GM23338 (cell line): ENCODE measurements around the gene AZGP1. TPM values are rescaled to one million over a fixed set of nuclear protein-coding genes. Genes with fewer than 3 reads are reported as not detected.
"Not testable (repeated sequence)": the region's sequence is repeated elsewhere in the genome, so short reads cannot be mapped to it uniquely, and the experiment has no call there.

ENCODE experiments used
- ATAC-seq: fragments of 200-7000 bp; cut with Tn5 transposase; 3 replicates; pipeline ENCODE4 v1.9.1; 2020
- DNase-seq: peaks from one replicate; pipeline ENCODE4 v3.0.0-alpha.2; 2015; ENCODE audit warnings: low spot score
- H2AFZ ChIP-seq: fragments of 200-600 bp; sonication (generic); 2 replicates; pipeline ENCODE4 v1.8.0; 2016; ENCODE audit warnings: antibody characterized with exemption, mild to moderate bottlenecking, moderate library complexity
- H3F3A ChIP-seq: fragments of 200-600 bp; sonication (generic); replicated peaks from 2 replicates; pipeline ENCODE4 v1.8.0; 2017; ENCODE audit warnings: antibody characterized with exemption, mixed run types, low read depth
- H3K27ac ChIP-seq: fragments of 200-600 bp; sonication (generic); 2 replicates; pipeline ENCODE4 v1.6.1; 2016; ENCODE audit warnings: low read depth
- H3K27me3 ChIP-seq: fragments of 200-600 bp; sonication (generic); 2 replicates; pipeline ENCODE4 v1.8.0; 2016; ENCODE audit warnings: mild to moderate bottlenecking, mixed run types, moderate library complexity; ENCODE audit not compliant: insufficient read depth
- H3K36me3 ChIP-seq: fragments of 200-600 bp; sonication (generic); 2 replicates; pipeline ENCODE4 v1.8.0; 2016; ENCODE audit warnings: mild to moderate bottlenecking; ENCODE audit not compliant: insufficient read depth
- H3K4me1 ChIP-seq: fragments of 200-600 bp; sonication (generic); 2 replicates; pipeline ENCODE4 v1.8.0; 2016; ENCODE audit warnings: mild to moderate bottlenecking, moderate library complexity; ENCODE audit not compliant: insufficient read depth
- H3K4me2 ChIP-seq: fragments of 200-600 bp; sonication (generic); 2 replicates; pipeline ENCODE4 v1.7.1; 2017; ENCODE audit warnings: mixed run types
- H3K4me3 ChIP-seq: fragments of 200-600 bp; sonication (generic); 2 replicates; pipeline ENCODE4 v1.6.1; 2016; ENCODE audit warnings: mixed run types
- H3K79me2 ChIP-seq: fragments of 200-600 bp; sonication (generic); replicated peaks from 2 replicates; pipeline ENCODE4 v1.8.0; 2017; ENCODE audit warnings: mild to moderate bottlenecking; ENCODE audit not compliant: insufficient read depth
- H3K9me2 ChIP-seq: fragments of 200-600 bp; sonication (generic); 2 replicates; pipeline ENCODE4 v1.8.0; 2017; ENCODE audit not compliant: insufficient read depth
- H4K20me1 ChIP-seq: fragments of 200-600 bp; sonication (generic); replicated peaks from 2 replicates; pipeline ENCODE4 v1.8.0; 2017; ENCODE audit warnings: mild to moderate bottlenecking; ENCODE audit not compliant: insufficient read depth
- H3K27ac Mint-ChIP-seq: 2 replicates; pipeline ENCODE4 v1.8.0; 2020; ENCODE audit warnings: inconsistent platforms, mild to moderate bottlenecking, moderate library complexity, mixed read lengths
- H3K27me3 Mint-ChIP-seq: 3 replicates; pipeline ENCODE4 v1.8.0; 2022; ENCODE audit warnings: low read depth, mild to moderate bottlenecking, moderate library complexity, mixed read lengths, inconsistent platforms; ENCODE audit not compliant: insufficient read depth, poor library complexity
- H3K36me3 Mint-ChIP-seq: 3 replicates; pipeline ENCODE4 v1.8.0; 2021; ENCODE audit warnings: low read depth, mild to moderate bottlenecking, inconsistent platforms, moderate library complexity, mixed read lengths
- H3K4me1 Mint-ChIP-seq: 3 replicates; pipeline ENCODE4 v1.8.0; 2020; ENCODE audit warnings: mild to moderate bottlenecking, inconsistent platforms, mixed read lengths
- H3K4me3 Mint-ChIP-seq: 3 replicates; pipeline ENCODE4 v1.8.0; 2021; ENCODE audit warnings: moderate library complexity, mild to moderate bottlenecking, inconsistent platforms, mixed read lengths
- H3K9me3 Mint-ChIP-seq: 3 replicates; pipeline ENCODE4 v1.8.0; 2020; ENCODE audit warnings: moderate library complexity, mild to moderate bottlenecking, inconsistent platforms, mixed read lengths
- CREB1 ChIP-seq: fragments of 250-450 bp; sonication (Bioruptor Pico); IDR thresholded peaks from 2 replicates; pipeline ENCODE4 v1.5.0; 2020; ENCODE audit warnings: low read depth, mild to moderate bottlenecking, moderate library complexity
- CTCF ChIP-seq, 2 experiments: fragments of 200-600 bp in 1 of 2; sonication (generic) in 1 of 2; conservative IDR thresholded peaks; 2 replicates each; pipeline versions ENCODE4 v1.5.1 to v1.6.1; 2016 to 2017; ENCODE audit warnings: antibody characterized with exemption in 2 of 2, low read depth in 2 of 2, mild to moderate bottlenecking in 2 of 2, moderate library complexity in 1 of 2
- EZH2 ChIP-seq: fragments of 200-600 bp; sonication (generic); IDR thresholded peaks from one replicate; pipeline ENCODE4 v1.8.0; 2017; ENCODE audit warnings: antibody characterized with exemption, mild to moderate bottlenecking, low read depth; ENCODE audit not compliant: unreplicated experiment
- JUNB ChIP-seq: IDR thresholded peaks from one replicate; pipeline ENCODE4 v1.6.1; 2016; ENCODE audit warnings: antibody characterized with exemption; ENCODE audit not compliant: unreplicated experiment
- NANOG ChIP-seq: IDR thresholded peaks from 2 replicates; pipeline ENCODE4 v1.6.1; 2016; ENCODE audit warnings: antibody characterized with exemption, borderline replicate concordance
- STAT1 ChIP-seq: IDR thresholded peaks from one replicate; pipeline ENCODE4 v1.6.1; 2016; ENCODE audit warnings: antibody characterized with exemption; ENCODE audit not compliant: unreplicated experiment
- ZNF114 ChIP-seq: fragments of 250-450 bp; sonication (Bioruptor Pico); IDR thresholded peaks from 2 replicates; pipeline ENCODE4 v1.5.0; 2020; ENCODE audit warnings: mild to moderate bottlenecking, moderate library complexity
- ZNF331 ChIP-seq: fragments of 250-450 bp; sonication (Bioruptor Pico); IDR thresholded peaks from 2 replicates; pipeline ENCODE4 v1.5.0; 2020; ENCODE audit warnings: low read depth, mild to moderate bottlenecking, moderate library complexity
- polyA plus RNA-seq: library from polyadenylated mRNA; unstranded; fragments of >200 nt; fragmentation: Nextera tagmentation; extraction: Ambion mirVana; gene quantifications from 2 replicates; pipeline ENCODE4 v1.2.1, GENCODE V29; 2016
- total RNA-seq: library from RNA; depleted of rRNA; stranded (reverse); fragments of >200 nt; shearing (Covaris generic); gene quantifications from 2 replicates; pipeline ENCODE4 v1.2.3, GENCODE V29; 2014
- TF ChIP-seq, protein P1 (sequence below): IDR thresholded peaks from 2 replicates; pipeline ENCODE4 v1.6.1; 2016; ENCODE audit warnings: antibody characterized with exemption
- TF ChIP-seq, protein P2 (sequence below): fragments of 250-450 bp; sonication (Bioruptor Pico); IDR thresholded peaks from 2 replicates; pipeline ENCODE4 v1.5.0; 2020; ENCODE audit warnings: mild to moderate bottlenecking, moderate library complexity

AZGP1 gene
- total and polyA plus RNA-seq, 2 experiments from 2014 or later = 0.17 to 1.3 TPM

DNA sequence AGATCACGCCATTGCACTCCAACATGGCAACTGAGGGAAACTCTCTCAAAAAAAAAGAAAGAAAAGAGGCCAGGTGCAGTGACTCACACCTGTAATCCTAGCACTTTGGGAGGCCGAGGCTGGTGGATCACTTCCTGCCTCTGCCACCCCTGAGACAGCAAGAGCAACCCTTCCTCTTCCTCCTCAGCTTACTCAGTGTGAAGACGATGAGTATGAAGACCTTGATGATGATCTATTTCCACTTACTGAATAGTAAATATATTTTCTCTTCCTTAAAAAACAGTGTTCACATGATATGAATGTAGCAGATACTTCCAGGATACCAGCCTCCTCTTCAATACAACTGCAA, 37.5 kb upstream of the AZGP1 start (continued):
- TF ChIP-seq CTCF (conservative IDR thresholded peaks at IDR 0.05; ENCODE audit: low read depth in 2 of 2) (no peak), ZNF114 (CRISPR knock-in tag) (no peak), EZH2 (no peak)

GRCh38 chr7:100012385-100013327, 36.8 kb upstream of the AZGP1 start:
- DNase-seq, H3K27ac Mint-ChIP-seq, H3K27ac ChIP-seq, H3K27me3 ChIP-seq, H3F3A ChIP-seq, H3K36me3 Mint-ChIP-seq, H3K4me1 ChIP-seq, H3K36me3 ChIP-seq, H4K20me1 ChIP-seq, H3K4me3 Mint-ChIP-seq, H3K27me3 Mint-ChIP-seq, H3K4me2 ChIP-seq, H3K9me3 Mint-ChIP-seq, H3K9me2 ChIP-seq, ATAC-seq, H3K4me1 Mint-ChIP-seq, H3K4me3 ChIP-seq: not testable (repeated sequence)
- peak overlapping the region; percentile 18; the same call in 1 of the 2 replicates for H2AFZ ChIP-seq
- peaks cover 20% of the 10 kb centered on the region for H3K79me2 ChIP-seq

DNA sequence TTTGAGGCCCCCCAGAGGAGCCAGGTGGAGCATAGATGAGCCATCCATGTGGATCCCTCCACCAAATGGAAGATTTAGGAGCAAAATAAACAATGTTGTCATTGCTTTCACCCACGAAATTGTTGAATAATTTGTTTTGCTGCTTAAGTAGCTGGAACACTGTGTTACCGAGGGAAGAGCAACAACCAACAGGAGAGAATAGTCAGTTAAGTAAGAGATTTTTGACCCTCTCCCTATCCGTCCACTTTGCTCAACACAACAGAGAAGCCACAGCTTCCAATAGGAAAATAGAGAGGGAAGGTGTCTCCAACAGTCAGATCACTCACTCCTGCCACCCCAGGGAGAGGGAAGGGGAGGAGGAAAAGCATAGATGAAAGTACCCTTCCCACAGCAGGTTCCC, 35.7 kb upstream of the AZGP1 start:
- Mint-ChIP-seq H3K36me3 (peaks cover 7% of the 10 kb centered on the region; the same call in 1 of the 3 replicates), H3K27me3 (peaks cover 8% of the 10 kb centered on the region), H3K4me3 (no peak overlapping the region), H3K9me3 (no peaks in the 10 kb centered on the region), H3K4me1 (peaks cover 6% of the 10 kb centered on the region; the same call in 2 of the 3 replicates), H3K27ac (no peak overlapping the region)
- Histone ChIP-seq H3K9me2 (no peaks in the 10 kb centered on the region), H3K4me1 (peaks cover 3% of the 10 kb centered on the region; the same call in 1 of the 2 replicates), H3K4me2 (no peak overlapping the region), H3K79me2 (peaks cover 9% of the 10 kb centered on the region), H3K4me3 (no peak overlapping the region), H4K20me1 (no peaks in the 10 kb centered on the region), H2AFZ (peak overlapping the region; percentile 78), H3K36me3 (no peaks in the 10 kb centered on the region), H3K27ac (no peak overlapping the region), H3F3A (no peaks in the 10 kb centered on the region), H3K27me3 (no peaks in the 10 kb centered on the region)
- DNase-seq = no peak
- ATAC-seq = no peak
- TF ChIP-seq JUNB (no peak), NANOG (no peak), ZNF331 (no peak), STAT1 (no peak), CREB1 (CRISPR knock-in tag) (no peak)
- TF ChIP-seq, protein P1, sequence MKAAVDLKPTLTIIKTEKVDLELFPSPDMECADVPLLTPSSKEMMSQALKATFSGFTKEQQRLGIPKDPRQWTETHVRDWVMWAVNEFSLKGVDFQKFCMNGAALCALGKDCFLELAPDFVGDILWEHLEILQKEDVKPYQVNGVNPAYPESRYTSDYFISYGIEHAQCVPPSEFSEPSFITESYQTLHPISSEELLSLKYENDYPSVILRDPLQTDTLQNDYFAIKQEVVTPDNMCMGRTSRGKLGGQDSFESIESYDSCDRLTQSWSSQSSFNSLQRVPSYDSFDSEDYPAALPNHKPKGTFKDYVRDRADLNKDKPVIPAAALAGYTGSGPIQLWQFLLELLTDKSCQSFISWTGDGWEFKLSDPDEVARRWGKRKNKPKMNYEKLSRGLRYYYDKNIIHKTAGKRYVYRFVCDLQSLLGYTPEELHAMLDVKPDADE = no peak
- TF ChIP-seq, protein P2, sequence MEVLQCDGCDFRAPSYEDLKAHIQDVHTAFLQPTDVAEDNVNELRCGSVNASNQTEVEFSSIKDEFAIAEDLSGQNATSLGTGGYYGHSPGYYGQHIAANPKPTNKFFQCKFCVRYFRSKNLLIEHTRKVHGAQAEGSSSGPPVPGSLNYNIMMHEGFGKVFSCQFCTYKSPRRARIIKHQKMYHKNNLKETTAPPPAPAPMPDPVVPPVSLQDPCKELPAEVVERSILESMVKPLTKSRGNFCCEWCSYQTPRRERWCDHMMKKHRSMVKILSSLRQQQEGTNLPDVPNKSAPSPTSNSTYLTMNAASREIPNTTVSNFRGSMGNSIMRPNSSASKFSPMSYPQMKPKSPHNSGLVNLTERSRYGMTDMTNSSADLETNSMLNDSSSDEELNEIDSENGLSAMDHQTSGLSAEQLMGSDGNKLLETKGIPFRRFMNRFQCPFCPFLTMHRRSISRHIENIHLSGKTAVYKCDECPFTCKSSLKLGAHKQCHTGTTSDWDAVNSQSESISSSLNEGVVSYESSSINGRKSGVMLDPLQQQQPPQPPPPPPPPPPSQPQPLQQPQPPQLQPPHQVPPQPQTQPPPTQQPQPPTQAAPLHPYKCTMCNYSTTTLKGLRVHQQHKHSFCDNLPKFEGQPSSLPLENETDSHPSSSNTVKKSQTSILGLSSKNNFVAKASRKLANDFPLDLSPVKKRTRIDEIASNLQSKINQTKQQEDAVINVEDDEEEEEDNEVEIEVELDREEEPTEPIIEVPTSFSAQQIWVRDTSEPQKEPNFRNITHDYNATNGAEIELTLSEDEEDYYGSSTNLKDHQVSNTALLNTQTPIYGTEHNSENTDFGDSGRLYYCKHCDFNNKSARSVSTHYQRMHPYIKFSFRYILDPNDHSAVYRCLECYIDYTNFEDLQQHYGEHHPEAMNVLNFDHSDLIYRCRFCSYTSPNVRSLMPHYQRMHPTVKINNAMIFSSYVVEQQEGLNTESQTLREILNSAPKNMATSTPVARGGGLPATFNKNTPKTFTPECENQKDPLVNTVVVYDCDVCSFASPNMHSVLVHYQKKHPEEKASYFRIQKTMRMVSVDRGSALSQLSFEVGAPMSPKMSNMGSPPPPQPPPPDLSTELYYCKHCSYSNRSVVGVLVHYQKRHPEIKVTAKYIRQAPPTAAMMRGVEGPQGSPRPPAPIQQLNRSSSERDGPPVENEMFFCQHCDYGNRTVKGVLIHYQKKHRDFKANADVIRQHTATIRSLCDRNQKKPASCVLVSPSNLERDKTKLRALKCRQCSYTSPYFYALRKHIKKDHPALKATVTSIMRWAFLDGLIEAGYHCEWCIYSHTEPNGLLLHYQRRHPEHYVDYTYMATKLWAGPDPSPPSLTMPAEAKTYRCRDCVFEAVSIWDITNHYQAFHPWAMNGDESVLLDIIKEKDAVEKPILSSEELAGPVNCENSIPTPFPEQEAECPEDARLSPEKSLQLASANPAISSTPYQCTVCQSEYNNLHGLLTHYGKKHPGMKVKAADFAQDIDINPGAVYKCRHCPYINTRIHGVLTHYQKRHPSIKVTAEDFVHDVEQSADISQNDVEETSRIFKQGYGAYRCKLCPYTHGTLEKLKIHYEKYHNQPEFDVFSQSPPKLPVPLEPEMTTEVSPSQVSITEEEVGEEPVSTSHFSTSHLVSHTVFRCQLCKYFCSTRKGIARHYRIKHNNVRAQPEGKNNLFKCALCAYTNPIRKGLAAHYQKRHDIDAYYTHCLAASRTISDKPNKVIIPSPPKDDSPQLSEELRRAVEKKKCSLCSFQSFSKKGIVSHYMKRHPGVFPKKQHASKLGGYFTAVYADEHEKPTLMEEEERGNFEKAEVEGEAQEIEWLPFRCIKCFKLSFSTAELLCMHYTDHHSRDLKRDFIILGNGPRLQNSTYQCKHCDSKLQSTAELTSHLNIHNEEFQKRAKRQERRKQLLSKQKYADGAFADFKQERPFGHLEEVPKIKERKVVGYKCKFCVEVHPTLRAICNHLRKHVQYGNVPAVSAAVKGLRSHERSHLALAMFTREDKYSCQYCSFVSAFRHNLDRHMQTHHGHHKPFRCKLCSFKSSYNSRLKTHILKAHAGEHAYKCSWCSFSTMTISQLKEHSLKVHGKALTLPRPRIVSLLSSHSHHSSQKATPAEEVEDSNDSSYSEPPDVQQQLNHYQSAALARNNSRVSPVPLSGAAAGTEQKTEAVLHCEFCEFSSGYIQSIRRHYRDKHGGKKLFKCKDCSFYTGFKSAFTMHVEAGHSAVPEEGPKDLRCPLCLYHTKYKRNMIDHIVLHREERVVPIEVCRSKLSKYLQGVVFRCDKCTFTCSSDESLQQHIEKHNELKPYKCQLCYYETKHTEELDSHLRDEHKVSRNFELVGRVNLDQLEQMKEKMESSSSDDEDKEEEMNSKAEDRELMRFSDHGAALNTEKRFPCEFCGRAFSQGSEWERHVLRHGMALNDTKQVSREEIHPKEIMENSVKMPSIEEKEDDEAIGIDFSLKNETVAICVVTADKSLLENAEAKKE = no peak
